Measurements from ENCODE around the gene SPATA46.
"Not testable (repeated sequence)": the region's sequence is repeated elsewhere in the genome, so short reads cannot be mapped to it uniquely, and the experiment has no call there.

Gene SPATA46

GRCh38 chr1:162357681-162358266 is 18.9 kb downstream of the SPATA46 start:
- DNase-seq (ENCODE audit: low read depth) = no peak

GRCh38 chr1:162353702-162354101 is 23.0 kb downstream of the SPATA46 start:
- DNase-seq (ENCODE audit: low read depth) = no peak

GRCh38 chr1:162353078-162353477 is 23.6 kb downstream of the SPATA46 start:
- DNase-seq (ENCODE audit: low read depth) = no peak

GRCh38 chr1:162351874-162352273 is 24.8 kb downstream of the SPATA46 start:
- DNase-seq (ENCODE audit: low read depth) = not testable (repeated sequence)

- DNase-seq (ENCODE audit: low read depth) = no peak
These were observed 25.3 kb downstream of the SPATA46 start for GRCh38 chr1:162351246-162351842.

- no peak for DNase-seq (ENCODE audit: low read depth)
These were observed 26.9 kb downstream of the SPATA46 start for GRCh38 chr1:162349635-162350330.

GRCh38 chr1:162347281-162347680 is 29.4 kb downstream of the SPATA46 start:
- no peak for DNase-seq (ENCODE audit: low read depth)

- DNase-seq (ENCODE audit: low read depth) = no peak
These were observed 33.2 kb downstream of the SPATA46 start for GRCh38 chr1:162343470-162343869.

- DNase-seq (ENCODE audit: low read depth) = no peak
These were observed 34.1 kb downstream of the SPATA46 start for GRCh38 chr1:162342452-162342983.

GRCh38 chr1:162336621-162337285 is 39.9 kb downstream of the SPATA46 start:
- DNase-seq (ENCODE audit: low read depth) = no peak

- no peak for DNase-seq (ENCODE audit: low read depth)
These were observed 41.5 kb downstream of the SPATA46 start for GRCh38 chr1:162335126-162335525.

- no peak for DNase-seq (ENCODE audit: low read depth)
These were observed 42.7 kb downstream of the SPATA46 start for GRCh38 chr1:162333991-162334390.

- DNase-seq (ENCODE audit: low read depth) = no peak
These were observed 46.8 kb downstream of the SPATA46 start for GRCh38 chr1:162329826-162330225.

GRCh38 chr1:162328512-162328911 is 48.1 kb downstream of the SPATA46 start:
- DNase-seq (ENCODE audit: low read depth) = no peak

- DNase-seq (ENCODE audit: low read depth) = no peak
These were observed 48.9 kb downstream of the SPATA46 start for GRCh38 chr1:162327788-162328165.

GRCh38 chr1:162327144-162327787 is 49.4 kb downstream of the SPATA46 start:
- DNase-seq (ENCODE audit: low read depth) = no peak

- DNase-seq (ENCODE audit: low read depth) = no peak
These were observed 50.1 kb downstream of the SPATA46 start for GRCh38 chr1:162326559-162326958.

- DNase-seq (ENCODE audit: low read depth) = no peak
These were observed 52.3 kb downstream of the SPATA46 start for GRCh38 chr1:162324396-162324795.

Data from stimulated activated CD4-positive, alpha-beta T cell treated with anti-CD3 and anti-CD28 coated beads, Interleukin-2, amount 100 ng/mL, for 4 hours (primary cell).